DND-41 (cell line): ENCODE data around the gene FBXO15.

Experiments used
- ATAC-seq: fragments of 200-7000 bp; cut with Tn5 transposase; 3 replicates; pipeline ENCODE4 v1.9.1; 2021; ENCODE audit warnings: low read depth; ENCODE audit not compliant: insufficient read depth
- DNase-seq: peaks from one replicate; pipeline ENCODE4 v3.0.0-alpha.2; 2020
- H2AFZ ChIP-seq: 2 replicates; pipeline ENCODE4 v1.6.0; 2012; ENCODE audit warnings: low read depth, low read length
- H3K27ac ChIP-seq: 2 replicates; pipeline ENCODE4 v1.5.1; 2012; ENCODE audit warnings: low read length, inconsistent platforms
- H3K27me3 ChIP-seq: fragments of 200-600 bp; sonication (generic); 2 replicates; pipeline ENCODE4 v1.6.0; 2012; ENCODE audit warnings: low read length, mild to moderate bottlenecking, inconsistent platforms; ENCODE audit not compliant: insufficient read depth, poor library complexity
- H3K36me3 ChIP-seq: 2 replicates; pipeline ENCODE4 v1.5.1; 2012; ENCODE audit warnings: low read length, inconsistent platforms; ENCODE audit not compliant: insufficient read depth
- H3K4me1 ChIP-seq: 2 replicates; pipeline ENCODE4 v1.5.1; 2012; ENCODE audit warnings: mild to moderate bottlenecking, low read length; ENCODE audit not compliant: insufficient read depth
- H3K4me2 ChIP-seq: 2 replicates; pipeline ENCODE4 v1.6.0; 2012; ENCODE audit warnings: mild to moderate bottlenecking, moderate library complexity, low read length, inconsistent platforms; ENCODE audit not compliant: insufficient read depth
- H3K4me3 ChIP-seq, 2 experiments: fragments of 200-600 bp in 1 of 2; shearing (Covaris generic) in 1 of 2; 2 replicates each; pipeline ENCODE4 v1.5.1; 2012 to 2016; ENCODE audit warnings: inconsistent platforms in 2 of 2, low read length in 2 of 2, mild to moderate bottlenecking in 2 of 2, low read depth in 1 of 2, moderate library complexity in 1 of 2
- H3K79me2 ChIP-seq: 2 replicates; pipeline ENCODE4 v1.6.0; 2012; ENCODE audit warnings: low read length, inconsistent platforms; ENCODE audit not compliant: insufficient read depth
- H3K9ac ChIP-seq: 2 replicates; pipeline ENCODE4 v1.6.0; 2012; ENCODE audit warnings: low read depth, mild to moderate bottlenecking, inconsistent platforms, low read length, moderate library complexity
- H3K9me3 ChIP-seq: 2 replicates; pipeline ENCODE4 v1.5.1; 2012; ENCODE audit warnings: low read length, moderate library complexity, mild to moderate bottlenecking, inconsistent platforms; ENCODE audit not compliant: insufficient read depth, severe bottlenecking
- H4K20me1 ChIP-seq: 2 replicates; pipeline ENCODE4 v1.6.0; 2012; ENCODE audit warnings: low read length; ENCODE audit not compliant: insufficient read depth
- EZH2 ChIP-seq: IDR thresholded peaks from 3 replicates; pipeline ENCODE4 v1.6.1; 2012; ENCODE audit warnings: borderline replicate concordance, low read depth, mild to moderate bottlenecking, moderate library complexity, low read length, inconsistent platforms; ENCODE audit not compliant: severe bottlenecking
- TF ChIP-seq, protein P1 (sequence below): IDR thresholded peaks from 2 replicates; pipeline ENCODE4 v1.5.1; 2012; ENCODE audit warnings: borderline replicate concordance, low read length, moderate library complexity, mild to moderate bottlenecking; ENCODE audit not compliant: poor library complexity, severe bottlenecking; ENCODE audit errors: extremely low read depth

The FBXO15 gene

GRCh38 chr18:74148543-74149070 is 973 bp upstream of the FBXO15 start:
- peaks cover 48% of the 10 kb centered on the region for H3K4me1 ChIP-seq
- peaks cover 32% of the 10 kb centered on the region for H3K36me3 ChIP-seq
- H3K9me3 ChIP-seq: no peaks in the 10 kb centered on the region
- ATAC-seq (no peak), DNase-seq (no peak)
- H3K27me3 ChIP-seq: no peaks in the 10 kb centered on the region
- H4K20me1 ChIP-seq: peaks cover 39% of the 10 kb centered on the region
- H3K79me2 ChIP-seq: peaks cover 53% of the 10 kb centered on the region
- H3K9ac ChIP-seq: peak overlapping the region; percentile 81
- peak overlapping the region; percentile 68 for H2AFZ ChIP-seq
- peak overlapping the region; percentile 73 to 77 for H3K4me3 ChIP-seq
- H3K27ac ChIP-seq: peak overlapping the region; percentile 83
- H3K4me2 ChIP-seq: peak overlapping the region; percentile 84
- TF ChIP-seq EZH2: no peak
- TF ChIP-seq, protein P1, sequence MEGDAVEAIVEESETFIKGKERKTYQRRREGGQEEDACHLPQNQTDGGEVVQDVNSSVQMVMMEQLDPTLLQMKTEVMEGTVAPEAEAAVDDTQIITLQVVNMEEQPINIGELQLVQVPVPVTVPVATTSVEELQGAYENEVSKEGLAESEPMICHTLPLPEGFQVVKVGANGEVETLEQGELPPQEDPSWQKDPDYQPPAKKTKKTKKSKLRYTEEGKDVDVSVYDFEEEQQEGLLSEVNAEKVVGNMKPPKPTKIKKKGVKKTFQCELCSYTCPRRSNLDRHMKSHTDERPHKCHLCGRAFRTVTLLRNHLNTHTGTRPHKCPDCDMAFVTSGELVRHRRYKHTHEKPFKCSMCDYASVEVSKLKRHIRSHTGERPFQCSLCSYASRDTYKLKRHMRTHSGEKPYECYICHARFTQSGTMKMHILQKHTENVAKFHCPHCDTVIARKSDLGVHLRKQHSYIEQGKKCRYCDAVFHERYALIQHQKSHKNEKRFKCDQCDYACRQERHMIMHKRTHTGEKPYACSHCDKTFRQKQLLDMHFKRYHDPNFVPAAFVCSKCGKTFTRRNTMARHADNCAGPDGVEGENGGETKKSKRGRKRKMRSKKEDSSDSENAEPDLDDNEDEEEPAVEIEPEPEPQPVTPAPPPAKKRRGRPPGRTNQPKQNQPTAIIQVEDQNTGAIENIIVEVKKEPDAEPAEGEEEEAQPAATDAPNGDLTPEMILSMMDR: no peak

GRCh38 chr18:74147491-74147778 is 199 bp downstream of the FBXO15 start:
- no peaks in the 10 kb centered on the region for H3K27me3 ChIP-seq
- H3K4me1 ChIP-seq: peaks cover 47% of the 10 kb centered on the region
- H3K36me3 ChIP-seq: peaks cover 27% of the 10 kb centered on the region
- H2AFZ ChIP-seq: peak overlapping the region; percentile 81
- peaks cover 28% of the 10 kb centered on the region for H4K20me1 ChIP-seq
- no peaks in the 10 kb centered on the region for H3K9me3 ChIP-seq
- peak overlapping the region; percentile 81 for H3K9ac ChIP-seq
- peak overlapping the region; percentile 27 to 77; a peak in 3 of 4 replicates for H3K4me3 ChIP-seq
- H3K27ac ChIP-seq: peak overlapping the region; percentile 97
- H3K4me2 ChIP-seq: peak overlapping the region; percentile 77
- H3K79me2 ChIP-seq: peaks cover 41% of the 10 kb centered on the region
- TF ChIP-seq EZH2: no peak
- TF ChIP-seq, protein P1: no peak
- no peak for ATAC-seq
- DNase-seq: no peak

DNA sequence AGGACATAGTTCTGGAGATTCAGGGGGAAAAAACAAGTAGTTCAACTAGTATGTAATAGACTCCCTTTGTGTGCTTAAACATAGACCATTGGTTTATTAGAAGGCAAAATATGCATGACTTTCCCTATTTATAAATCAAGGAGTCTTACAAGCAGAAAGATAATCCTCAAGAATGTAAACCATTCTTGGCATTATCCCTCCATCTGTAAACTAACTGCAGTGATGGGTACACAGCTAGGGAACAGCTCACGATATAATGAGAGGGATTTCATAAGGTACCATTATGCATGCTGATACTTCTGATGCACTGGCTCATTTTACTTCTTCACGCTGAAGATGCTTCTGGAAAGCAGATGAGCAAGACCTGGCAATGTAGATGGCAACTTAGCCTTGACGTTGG is 878 bp downstream of the FBXO15 start:
- TF ChIP-seq, protein P1: no peak
- TF ChIP-seq EZH2: no peak
- peak overlapping the region; percentile 77 for H3K4me2 ChIP-seq
- H3K27me3 ChIP-seq: no peaks in the 10 kb centered on the region
- H3K36me3 ChIP-seq: peaks cover 22% of the 10 kb centered on the region
- peaks cover 41% of the 10 kb centered on the region for H3K4me1 ChIP-seq
- peak overlapping the region; percentile 81; the same call in 1 of the 2 replicates for H3K9ac ChIP-seq
- H3K4me3 ChIP-seq: peak overlapping the region in 1 of 2 experiments; percentile 77; a peak in 2 of 4 replicates
- H3K79me2 ChIP-seq: peaks cover 34% of the 10 kb centered on the region
- no peak overlapping the region for H3K27ac ChIP-seq
- no peak for ATAC-seq
- H2AFZ ChIP-seq: peak overlapping the region; percentile 81
- no peak for DNase-seq
- peaks cover 21% of the 10 kb centered on the region; the same call in 1 of the 2 replicates for H4K20me1 ChIP-seq
- no peaks in the 10 kb centered on the region for H3K9me3 ChIP-seq
